ENCODE measurements around the gene HLA-DRA.
A peak's percentile ranks its signal among the peaks of the same experiment; 100 is the strongest.

GRCh38 chr6:32401284-32401963, 38.3 kb upstream of the HLA-DRA start:
- peak; percentile 58 for TF ChIP-seq CTCF (conservative IDR thresholded peaks at IDR 0.05; ENCODE audit: low read length)
- no peak for TF ChIP-seq EZH2phosphoT487 (IDR thresholded peaks at IDR 0.05; ENCODE audit: borderline replicate concordance, low read depth, low read length)

Data from OCI-LY7 (cell line).